T-helper 22 cell (primary cell): ENCODE results near the gene CST7.

Experiments used
- DNase-seq: peaks from one replicate; pipeline ENCODE4 v3.0.0-alpha.2; 2020; ENCODE audit warnings: low read depth

The CST7 gene

DNA sequence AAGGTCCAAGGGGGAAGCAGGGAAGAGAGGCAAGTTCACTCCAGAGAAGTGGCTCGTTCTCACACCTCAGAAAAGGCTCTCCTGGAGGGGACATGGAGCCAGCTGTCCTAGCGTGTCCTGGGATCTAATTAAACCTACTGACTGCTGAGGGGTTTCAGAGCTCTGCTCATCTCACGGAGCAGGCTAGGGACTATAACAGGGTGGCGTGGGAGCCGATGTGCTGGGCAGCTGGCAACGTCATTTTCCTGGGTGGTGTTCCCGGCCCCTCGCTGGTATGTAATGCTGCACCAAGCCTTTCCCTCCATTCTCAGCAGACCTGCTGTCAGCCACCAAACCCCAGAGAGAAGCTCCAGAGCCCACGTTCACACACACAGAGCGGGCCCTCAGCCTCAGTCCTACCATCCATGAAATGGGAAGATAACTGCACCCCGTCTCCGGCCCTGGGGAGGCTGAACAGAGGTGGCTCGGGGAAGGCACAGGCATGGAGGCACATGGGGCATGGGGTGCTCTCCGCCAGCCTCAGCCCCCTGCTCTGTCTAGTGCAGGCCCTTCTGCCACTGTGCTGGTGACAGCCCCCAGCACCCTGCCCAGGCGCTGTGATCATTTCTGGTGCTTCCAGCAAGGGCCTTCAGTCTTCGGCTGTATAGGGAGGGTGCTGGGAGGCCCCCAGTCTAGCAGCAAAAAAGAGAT lies 1.9 kb downstream of the CST7 start:
- no peak for DNase-seq

GRCh38 chr20:24951536-24952083 lies 2.5 kb downstream of the CST7 start:
- no peak for DNase-seq

DNA sequence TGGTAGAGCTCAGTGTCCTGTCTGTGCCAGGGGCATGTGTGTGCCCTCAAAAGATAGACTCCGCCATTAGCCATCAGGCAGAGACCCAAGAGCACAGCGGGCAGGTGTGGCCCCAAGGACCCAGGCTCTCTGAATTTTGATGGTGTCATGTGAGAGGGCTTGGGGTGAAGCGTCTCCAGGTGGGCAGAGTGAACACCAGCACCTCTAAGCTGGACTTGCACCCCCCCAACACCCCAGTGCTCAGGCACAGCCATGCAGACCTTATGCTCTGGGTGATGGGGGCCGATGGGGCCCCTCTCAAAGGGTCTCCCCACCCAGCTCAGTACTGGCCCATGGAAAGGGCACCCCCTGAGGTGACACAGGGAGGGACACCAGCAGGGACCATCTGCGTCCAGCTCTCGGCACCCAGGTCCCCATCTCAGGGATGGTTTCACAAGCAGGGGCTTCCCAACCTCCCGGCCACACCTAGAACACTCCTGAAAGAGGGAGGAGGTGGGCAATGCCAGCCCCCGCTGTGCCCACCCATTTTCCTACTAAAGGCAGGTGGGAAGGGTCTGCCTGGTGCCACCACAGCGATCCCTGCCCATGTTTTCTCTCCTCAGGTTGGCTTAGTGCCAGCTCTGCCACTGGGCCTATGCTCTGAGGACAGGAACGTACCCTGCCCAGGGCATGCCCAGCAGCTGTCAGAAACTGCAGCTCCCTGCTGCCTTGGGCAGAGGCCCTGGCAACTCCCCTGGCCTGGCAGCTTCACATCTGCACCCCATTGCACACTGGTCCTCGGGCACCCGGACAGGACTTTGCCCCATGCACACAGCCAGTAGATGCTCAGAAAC lies 3.5 kb downstream of the CST7 start:
- no peak for DNase-seq

- DNase-seq, result no peak
Measured at GRCh38 chr20:24953209-24953575, 4.1 kb downstream of the CST7 start.

GRCh38 chr20:24953621-24954133 lies 4.6 kb downstream of the CST7 start:
- no peak for DNase-seq

DNA sequence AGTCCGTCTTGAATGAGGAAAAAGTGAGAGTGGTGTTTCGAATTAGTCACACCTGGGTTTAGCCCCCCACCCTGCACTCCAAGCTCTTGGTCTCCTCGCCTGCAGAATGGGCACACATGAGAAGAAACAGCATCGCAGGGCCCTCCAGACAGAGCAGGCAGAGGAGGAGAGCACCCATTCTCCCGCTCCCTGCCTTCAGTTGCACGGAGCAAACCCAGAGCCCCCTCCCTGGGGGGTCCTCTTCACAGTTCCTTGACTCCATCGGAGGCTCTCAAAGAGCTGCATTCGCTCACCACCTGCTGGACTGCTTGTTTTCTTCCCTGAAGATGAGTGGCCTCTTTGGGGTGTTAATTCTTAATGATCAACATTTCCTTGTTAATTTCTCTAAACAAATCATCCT lies 5.1 kb downstream of the CST7 start:
- no peak for DNase-seq

GRCh38 chr20:24954566-24954965 lies 5.5 kb downstream of the CST7 start:
- no peak for DNase-seq

DNA sequence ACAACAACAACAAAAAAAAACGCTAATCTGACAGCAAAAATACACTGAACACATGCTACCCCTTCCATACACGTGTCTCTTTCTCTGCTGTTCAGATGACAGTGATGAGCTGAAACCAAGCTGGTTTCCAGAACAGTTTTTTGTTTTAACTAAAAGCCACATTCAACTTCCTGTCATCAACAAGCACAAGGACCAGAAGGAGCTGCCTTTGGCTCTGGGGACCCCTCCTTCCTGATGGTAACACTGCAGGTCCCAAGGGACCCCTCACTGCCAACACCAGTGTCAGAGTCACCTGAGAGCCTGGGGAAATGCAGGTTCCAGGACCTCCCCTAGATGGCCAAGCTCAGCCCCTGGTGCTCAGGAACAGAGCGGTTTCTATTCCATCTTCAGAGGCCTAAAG lies 6.0 kb downstream of the CST7 start:
- no peak for DNase-seq

GRCh38 chr20:24956001-24956841 lies 7.2 kb downstream of the CST7 start:
- no peak for DNase-seq

GRCh38 chr20:24957326-24958016 lies 8.4 kb downstream of the CST7 start:
- DNase-seq, result no peak

DNA sequence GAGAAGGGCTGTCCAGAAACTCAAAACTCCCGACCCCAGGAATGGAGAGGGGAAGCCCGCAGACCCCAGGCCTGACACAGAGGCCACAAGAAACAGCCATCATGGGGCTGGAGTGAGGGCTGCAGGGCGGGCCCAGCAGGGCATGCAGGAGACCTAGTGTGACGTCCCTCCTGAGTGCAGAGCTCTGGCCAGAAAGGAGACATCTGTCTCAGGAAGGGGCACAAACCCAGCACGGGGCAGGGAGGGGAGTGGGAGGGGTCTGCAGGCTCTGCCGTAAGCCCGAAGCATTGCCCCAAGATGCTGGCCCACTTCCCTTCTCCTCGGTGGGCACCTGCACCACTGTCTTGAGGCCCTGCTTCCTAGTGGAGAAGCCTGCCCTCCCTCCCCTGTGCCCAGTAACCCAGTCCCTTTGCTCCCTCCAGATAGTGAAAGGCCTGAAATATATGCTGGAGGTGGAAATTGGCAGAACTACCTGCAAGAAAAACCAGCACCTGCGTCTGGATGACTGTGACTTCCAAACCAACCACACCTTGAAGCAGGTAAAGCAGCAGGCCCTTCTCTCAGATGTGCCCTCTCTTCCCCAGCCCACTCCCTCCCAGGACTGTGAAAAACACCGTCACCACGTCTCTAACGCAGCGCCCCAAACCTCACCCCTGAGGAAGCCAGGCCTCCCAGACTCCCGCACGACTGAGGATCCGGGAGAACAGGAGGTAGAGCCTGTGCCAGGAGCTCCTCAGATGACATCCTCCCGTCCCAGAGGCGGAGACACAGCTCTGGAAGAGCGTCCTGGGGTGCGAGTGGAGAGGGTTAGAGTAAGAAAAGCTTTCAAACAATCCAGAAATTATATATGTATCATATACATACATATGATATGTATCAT lies 9.7 kb downstream of the CST7 start:
- DNase-seq, result no peak

DNA sequence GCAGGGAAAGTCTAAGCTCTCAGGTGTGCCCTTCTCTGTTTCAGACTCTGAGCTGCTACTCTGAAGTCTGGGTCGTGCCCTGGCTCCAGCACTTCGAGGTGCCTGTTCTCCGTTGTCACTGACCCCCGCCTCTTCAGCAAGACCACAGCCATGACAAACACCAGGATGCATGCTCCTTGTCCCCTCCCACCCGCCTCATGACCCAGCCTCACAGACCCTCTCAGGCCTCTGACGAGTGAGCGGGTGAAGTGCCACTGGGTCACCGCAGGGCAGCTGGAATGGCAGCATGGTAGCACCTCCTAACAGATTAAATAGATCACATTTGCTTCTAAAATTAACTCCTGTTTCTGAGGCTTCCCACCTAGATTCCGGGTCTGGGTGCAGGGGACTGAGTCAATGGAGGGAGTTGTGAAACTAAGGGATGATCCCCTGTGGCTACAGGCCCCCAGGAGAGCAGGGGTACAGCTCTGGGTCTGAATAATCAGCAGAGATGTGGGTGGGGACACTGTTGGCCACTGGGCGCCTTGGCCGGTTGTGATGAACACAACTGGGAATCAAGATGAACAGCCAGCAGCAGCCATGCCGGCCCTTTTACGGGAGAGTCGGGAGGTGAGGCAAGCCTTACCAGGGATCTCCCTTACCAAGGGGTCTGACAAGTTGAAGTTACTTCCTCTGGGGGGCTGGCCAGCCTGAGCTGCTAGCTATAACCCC lies 10.7 kb downstream of the CST7 start:
- DNase-seq, result no peak

GRCh38 chr20:24960302-24960801 lies 11.3 kb downstream of the CST7 start:
- no peak for DNase-seq

GRCh38 chr20:24960861-24961260 lies 11.8 kb downstream of the CST7 start:
- no peak for DNase-seq

DNA sequence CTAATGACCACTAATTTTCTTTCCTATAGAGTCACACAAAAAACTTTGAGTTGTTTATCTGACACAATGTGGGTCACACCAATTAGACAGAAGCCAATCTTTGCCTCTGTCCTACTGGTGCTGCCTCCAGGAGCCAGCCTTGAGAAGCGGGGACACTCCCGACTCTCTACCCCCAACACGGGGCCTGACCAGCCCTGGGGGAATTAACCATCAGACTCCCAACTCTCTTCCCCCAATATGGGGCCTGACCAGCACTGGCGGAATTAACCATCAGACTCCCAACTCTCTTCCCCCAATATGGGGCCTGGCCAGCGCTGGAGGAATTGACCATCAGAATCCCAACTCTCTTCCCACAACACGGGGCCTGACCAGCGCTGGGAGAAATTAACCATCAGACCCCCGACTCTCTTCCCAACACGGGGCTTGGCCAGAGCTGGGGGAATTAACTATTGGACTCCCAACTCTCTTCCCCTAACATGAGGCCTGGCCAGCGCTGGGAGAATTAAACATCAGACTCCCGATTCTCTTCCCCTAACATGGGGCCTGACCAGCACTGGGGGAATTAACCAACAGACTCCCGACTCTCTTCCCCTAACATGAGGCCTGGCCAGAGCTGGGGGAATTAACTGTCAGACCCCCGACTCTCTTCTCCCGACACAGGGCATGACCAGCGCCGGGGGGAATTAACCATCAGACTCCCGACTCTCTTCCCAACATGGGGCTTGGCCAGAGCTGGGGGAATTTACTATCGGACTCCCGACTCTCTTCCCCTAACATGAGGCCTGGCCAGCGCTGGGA lies 12.5 kb downstream of the CST7 start:
- DNase-seq, result no peak

DNA sequence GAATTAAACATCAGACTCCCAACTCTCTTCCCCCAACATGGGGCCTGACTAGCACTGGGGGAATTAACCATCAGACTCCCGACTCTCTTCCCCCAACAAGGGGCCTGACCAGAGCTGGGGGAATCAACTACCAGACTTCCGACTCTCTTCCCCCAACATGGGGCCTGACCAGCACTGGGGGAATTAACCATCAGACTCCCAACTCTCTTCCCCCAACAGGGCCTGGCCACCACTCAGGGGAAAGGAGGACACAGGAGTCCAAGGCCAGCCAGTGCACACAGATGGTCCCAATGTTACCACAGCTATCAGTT lies 13.1 kb downstream of the CST7 start:
- DNase-seq, result no peak

GRCh38 chr20:24962510-24962909 lies 13.4 kb downstream of the CST7 start:
- no peak for DNase-seq

GRCh38 chr20:24963672-24964505 lies 14.8 kb downstream of the CST7 start:
- no peak for DNase-seq
